Stimulated activated CD4-positive, alpha-beta T cell treated with anti-CD3 and anti-CD28 coated beads, Interleukin-12 subunit alpha, Interleukin-12 subunit beta, amount 100 ng/mL, for 24 hours (primary cell): ENCODE data around the gene STOX2.

Experiments
- DNase-seq, 2 experiments: peaks; one replicate each; pipeline ENCODE4 v3.0.0-alpha.2; 2020; ENCODE audit warnings: low read depth in 2 of 2

The STOX2 gene

GRCh38 chr4:183986971-183987946, 82.2 kb downstream of the STOX2 start:
- DNase-seq: no peak

DNA sequence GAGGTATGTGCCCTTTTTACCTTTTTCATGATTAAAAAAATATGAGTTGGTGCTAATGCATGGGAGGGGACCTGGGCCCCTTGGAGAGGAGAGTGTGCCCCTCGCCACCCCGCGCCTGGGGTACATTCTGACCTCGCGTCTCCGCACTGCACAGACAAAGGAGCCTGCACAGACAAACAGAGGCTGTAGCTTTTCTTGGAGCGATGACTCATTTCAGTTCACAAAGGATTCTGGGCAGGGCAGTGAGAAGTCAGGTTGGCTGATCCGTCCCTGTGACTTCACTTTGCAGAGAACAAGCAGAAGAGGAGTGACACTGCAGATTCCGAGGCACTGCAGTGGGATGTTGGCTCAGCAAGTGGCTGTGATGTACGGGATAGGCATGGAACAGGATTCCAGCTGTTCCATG, 82.9 kb downstream of the STOX2 start:
- DNase-seq: no peak

DNA sequence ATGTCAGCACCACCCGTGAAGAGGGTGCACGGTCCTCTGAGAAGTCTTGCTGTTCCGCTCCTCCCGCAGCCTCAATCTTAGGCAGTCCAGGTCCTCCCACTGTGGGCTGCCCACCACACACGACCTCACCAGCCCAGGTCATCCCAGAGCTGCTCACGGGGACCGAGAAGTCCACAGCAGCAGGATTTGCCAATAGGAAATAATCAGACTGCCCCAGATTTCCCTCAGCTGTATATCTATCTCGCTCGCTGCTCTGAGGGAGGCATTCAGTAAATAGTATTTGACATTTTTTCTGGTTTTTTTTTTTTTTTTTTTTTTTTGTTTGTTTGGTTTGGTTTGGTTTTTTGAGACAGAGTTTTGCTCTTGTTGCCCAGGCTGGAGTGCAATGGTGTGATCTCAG, 83.8 kb downstream of the STOX2 start:
- no peak for DNase-seq

DNA sequence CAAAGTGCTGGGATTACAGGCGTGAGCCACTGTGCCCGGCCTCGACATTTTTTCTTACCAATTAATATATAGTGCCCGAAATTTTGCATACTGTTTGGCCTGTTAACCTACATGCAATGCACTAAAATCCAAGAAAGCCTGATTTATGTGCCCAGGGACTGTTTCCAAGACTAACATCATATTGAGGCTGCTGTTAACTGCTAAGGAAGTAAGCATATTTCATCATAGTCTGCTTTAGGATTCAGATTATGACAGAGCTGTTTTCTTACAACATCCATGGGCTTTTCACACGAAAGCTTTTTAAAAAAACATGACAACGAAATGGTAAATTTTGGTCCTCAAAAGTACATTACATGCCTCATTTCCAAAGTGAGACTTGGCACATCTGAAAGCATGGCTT, 84.4 kb downstream of the STOX2 start:
- DNase-seq: no peak

DNA sequence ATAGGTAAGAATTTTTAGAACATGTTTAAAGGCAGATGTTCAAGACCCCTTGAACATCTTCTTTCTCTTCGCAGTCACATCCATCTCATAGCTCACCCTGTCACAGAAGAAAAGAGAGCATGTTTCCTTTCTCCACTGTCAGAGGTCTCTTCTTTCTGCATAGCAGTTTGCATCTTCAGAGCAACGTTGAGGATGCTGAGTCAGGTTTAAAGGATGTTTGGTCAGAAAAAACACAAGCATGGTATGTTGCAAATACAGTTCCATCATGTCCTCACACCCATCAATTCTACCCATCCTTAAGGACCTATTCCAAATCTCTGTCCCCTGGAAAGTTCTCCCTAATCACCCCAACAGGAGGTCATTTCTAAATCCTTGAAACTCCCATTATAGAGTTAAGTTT, 84.8 kb downstream of the STOX2 start:
- no peak for DNase-seq

GRCh38 chr4:183993676-183994075, 88.6 kb downstream of the STOX2 start:
- no peak for DNase-seq

GRCh38 chr4:183995570-183995969, 90.5 kb downstream of the STOX2 start:
- no peak for DNase-seq

GRCh38 chr4:183996868-183997267, 91.8 kb downstream of the STOX2 start:
- no peak for DNase-seq

- DNase-seq: no peak
Measured at GRCh38 chr4:183999435-183999834, 94.3 kb downstream of the STOX2 start.

GRCh38 chr4:184000457-184001396, 95.6 kb downstream of the STOX2 start:
- no peak for DNase-seq

DNA sequence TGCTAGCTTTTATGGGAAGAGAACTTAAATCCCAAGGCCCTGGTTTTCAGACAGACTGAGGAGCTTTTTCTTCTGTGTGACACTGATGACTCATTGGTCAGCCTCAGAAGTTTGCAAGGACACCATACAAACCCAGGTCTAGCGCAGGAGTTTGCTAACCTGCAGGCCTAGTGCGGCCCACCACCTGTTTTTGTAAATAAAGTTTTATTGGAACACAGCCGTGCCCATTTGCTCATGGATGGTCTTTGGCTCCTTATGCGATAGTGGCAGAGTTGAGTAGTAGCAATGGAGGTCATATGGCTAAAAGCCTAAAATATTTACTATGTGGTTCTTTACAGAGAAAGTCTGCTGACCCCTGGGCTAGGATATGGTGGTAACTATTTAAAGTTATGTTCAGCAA, 98.3 kb downstream of the STOX2 start:
- no peak for DNase-seq

DNA sequence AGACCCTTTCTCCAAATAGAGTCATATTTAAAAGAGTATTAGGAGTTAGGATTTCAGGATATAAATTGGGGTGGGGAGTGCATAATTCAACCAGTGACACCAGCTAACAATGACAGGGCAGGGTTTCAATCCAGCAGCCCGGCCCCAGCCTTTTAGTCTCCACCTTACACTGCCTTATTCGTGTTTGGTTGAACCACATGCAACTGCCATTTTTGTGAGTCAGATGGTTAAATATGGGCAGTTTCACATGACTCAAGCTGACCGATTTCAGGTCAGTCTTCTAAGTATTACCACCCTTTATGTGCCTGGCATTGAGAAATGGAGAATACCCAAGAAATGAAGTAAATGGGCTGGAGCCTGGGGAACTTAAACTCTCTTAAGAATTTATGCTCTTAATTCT, 102.8 kb downstream of the STOX2 start:
- DNase-seq: no peak

DNA sequence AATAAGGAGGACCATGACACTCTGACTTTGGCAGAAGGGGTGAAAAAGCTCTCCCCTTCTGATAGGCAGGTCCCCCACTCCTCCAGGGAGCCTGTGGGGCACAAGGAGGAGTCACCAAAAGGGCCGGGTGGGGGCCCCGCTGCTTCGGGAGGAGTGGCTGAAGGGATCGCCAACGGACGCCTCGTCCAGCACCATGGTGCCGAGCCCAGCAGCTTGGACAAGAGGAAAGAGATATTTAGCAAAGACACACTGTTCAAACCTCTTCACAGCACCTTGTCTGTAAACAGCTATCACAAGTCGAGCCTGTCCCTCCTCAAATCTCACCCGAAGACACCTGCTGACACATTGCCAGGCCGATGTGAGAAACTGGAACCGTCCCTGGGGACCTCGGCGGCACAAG, 105.6 kb downstream of the STOX2 start:
- DNase-seq: no peak

GRCh38 chr4:184011826-184012380, 106.8 kb downstream of the STOX2 start:
- DNase-seq: no peak

DNA sequence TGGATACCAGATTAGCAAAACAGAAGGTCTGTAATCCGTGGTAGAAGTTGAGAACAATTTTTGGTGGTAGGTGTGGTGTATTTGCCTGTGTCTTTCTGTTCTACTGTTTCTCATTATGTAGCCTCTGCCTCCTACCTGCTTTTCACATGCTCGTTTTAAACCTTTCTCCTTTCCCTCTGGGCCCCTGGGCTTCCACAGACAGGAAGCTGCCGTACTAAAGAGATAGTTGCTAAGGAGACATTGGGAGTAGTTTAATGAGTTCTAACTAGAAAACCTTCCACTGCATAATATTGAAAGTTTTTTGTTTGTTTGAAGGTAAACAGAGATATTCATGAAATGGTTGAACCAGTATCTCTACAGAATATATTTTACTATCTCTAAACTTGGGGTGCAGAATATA, 107.8 kb downstream of the STOX2 start:
- no peak for DNase-seq

DNA sequence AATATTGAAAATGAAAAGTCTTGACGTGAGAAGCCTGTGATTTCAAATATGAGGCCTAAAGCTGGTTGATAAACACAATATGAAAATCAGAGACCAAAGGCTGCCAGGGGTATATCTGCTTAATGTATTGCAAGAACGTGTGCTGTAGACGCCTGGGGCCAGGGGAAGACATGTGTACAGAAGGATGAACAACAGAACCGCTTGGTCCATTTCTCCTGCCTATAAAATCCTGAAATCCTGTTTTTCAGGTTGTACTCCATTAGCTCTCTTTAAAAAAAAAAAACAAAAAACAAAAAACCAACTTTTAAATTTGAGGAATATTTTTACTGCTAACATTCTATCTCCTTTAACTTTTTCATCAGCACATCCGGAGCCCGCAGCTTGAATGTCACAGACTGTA, 109.2 kb downstream of the STOX2 start:
- no peak for DNase-seq

GRCh38 chr4:184016759-184017668, 111.9 kb downstream of the STOX2 start:
- DNase-seq: no peak

- DNase-seq: no peak
Measured at GRCh38 chr4:184019076-184019475, 114.0 kb downstream of the STOX2 start.

DNA sequence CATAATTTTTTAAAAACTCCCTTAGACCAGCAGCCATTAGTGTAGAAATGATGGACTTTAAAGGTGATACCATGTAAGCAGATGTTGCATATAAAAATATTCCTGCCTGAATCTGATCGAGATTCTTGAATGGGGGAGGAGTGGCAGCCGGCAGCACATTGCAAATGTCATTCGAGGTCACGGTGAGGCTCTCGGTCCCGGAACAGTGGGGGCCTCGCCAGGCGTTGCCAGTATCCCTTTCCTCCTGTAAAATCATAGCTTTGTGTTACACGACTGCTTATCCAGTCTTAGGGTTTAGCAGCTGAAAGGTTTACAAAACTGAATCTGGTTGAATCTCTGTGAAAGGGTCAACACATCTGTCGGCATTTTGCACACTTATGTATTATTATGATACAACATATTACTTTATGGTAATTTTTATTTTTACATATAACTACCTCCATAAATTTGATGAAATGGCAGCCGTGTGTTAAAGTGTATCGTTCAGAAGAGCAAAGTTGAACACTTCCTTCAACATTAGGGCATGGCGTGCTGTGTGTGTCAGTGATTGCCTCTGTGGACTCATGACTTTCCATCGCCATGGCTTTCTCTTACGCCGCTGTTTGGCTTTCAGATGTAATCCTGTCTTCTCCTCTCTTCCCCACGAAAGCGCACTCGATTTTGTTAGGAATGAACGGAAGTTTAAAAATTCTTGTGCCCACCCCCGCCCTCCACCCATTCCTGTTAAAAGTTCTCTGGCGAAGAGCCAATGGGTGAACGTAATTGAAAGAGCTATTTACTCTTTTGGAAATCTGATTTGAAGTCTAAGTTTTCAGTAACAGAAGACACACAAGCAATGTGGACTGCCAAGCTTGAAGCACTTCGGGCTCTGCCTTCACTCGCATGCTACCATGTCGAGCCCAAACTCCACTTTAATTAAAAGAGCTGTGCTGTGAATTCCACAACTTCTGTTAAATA, 114.8 kb downstream of the STOX2 start:
- no peak for DNase-seq

DNA sequence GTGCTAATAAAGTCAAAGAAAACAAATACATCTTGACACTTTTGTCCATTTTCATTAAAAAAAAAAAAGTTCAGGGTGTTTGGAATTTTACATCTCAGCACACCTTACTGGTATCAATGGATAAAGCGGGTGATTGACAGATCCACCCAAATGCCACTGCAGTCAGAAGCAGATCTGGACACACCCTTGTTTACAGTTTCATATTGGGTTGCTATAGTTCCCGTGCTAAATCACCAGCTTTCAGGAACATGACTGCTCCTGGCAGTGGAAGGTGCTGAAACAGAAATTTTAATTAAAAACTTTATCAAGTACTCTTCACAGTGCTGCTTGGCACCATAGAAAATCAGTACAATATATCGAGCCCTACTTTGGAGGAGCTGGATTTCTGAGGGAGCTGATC, 116.3 kb downstream of the STOX2 start:
- DNase-seq: no peak
